CD4-positive, alpha-beta T cell treated with Interleukin-12 subunit alpha and Interleukin-12 subunit beta, for 1 hour (primary cell): ENCODE measurements around the gene CFAP99.
"Not testable (repeated sequence)": the region's sequence is repeated elsewhere in the genome, so short reads cannot be mapped to it uniquely, and the experiment has no call there.

ENCODE experiments used
- DNase-seq: peaks from one replicate; pipeline ENCODE4 v3.0.0-alpha.2; 2020

CFAP99 gene

DNA sequence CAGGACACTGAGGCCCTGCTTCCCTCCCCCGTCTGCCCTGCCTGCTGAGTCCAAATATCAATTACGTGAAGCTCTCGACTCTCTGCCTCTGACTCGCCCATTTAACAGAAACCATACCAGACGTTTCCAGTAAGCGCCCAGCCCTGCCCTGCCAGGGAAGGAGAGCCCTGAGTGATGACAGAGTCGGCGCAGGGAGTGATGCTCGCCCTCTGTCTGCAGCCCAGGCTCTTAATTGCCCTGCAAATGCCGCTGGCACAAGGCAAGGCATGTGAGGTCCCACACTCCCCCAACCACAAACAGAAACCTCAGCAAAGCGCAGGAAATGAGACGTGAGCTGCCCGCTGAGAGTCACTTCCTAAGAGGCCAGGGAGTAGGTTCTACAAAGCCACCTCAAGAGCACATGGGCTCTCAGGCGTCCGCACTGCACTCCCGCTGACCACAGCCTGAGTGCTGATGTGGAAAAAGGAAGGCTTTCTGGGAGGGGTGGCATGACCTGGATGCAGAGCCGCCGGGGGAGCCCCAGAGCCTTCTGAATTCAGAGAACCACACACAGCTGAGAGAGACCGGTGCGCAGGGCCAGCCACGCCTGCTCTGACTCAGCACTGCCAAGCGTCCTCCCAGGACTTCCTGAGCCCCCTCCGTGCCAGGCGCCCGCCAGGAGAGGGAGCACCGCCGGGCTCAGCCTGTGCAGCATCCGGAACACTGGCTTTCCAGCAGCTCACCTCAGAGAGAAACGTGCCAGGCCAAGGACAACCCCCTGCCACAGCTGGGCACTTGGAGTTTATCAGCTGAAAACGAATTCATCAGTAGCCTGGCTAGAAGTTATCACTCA lies 5.7 kb upstream of the CFAP99 start:
- DNase-seq, result peak; percentile 92

DNA sequence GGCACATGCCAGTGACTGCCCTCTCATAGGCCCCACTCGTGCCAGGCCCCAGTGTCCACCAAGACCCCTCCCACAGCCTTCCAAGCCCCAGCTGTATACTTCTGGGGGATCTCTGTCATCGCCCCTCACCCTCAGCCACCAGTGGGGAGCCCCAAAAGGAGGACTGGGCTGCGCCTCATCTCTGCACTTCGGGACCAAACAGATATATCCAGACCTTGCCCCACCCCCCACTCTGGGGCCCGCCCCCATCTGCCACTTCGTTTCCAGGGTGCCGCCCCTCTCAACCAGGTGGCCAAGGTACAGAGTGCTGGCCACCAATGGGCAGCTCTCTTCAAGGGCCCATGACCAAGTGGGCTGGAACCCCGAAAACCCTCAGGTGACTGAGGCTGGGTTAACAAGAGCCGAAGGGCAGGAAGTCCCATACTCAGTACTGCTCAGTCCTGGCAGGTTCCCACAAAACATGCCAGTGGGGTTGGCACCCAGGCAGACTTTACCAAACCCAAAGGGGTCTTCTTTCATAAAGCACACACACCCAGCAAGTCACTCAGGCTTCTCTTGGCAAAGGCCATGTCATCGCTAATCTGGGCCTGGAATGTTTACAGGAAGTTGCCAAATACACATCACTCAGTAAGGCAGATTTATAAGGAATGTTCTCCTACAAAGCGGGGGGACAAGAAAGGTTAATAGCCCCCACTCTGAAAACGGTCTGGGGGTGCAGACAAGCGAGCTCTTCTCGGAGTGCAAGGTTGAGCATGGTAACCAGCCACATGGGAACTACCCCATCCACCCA lies 4.7 kb upstream of the CFAP99 start:
- peak; percentile 48 for DNase-seq

DNA sequence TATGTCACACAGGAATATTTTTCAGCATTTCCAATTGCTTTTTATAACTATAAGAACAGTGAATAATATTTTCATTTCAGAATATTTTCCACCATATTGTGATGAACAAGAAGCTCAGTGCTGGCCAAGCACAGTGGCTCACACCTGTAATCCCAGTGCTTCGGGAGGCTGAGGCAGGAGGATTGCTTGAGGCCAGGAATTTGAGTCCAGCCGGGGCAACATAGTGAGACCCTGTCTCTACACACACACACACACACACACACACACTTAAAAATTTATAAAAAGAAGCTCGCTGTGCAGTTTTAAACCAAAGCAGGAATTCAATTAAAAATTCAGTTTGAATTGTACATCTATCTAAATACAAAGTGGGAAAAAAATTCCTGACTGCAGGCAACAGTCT lies 3.5 kb upstream of the CFAP99 start:
- no peak for DNase-seq

GRCh38 chr4:2415881-2416563 lies 2.7 kb upstream of the CFAP99 start:
- no peak for DNase-seq

DNA sequence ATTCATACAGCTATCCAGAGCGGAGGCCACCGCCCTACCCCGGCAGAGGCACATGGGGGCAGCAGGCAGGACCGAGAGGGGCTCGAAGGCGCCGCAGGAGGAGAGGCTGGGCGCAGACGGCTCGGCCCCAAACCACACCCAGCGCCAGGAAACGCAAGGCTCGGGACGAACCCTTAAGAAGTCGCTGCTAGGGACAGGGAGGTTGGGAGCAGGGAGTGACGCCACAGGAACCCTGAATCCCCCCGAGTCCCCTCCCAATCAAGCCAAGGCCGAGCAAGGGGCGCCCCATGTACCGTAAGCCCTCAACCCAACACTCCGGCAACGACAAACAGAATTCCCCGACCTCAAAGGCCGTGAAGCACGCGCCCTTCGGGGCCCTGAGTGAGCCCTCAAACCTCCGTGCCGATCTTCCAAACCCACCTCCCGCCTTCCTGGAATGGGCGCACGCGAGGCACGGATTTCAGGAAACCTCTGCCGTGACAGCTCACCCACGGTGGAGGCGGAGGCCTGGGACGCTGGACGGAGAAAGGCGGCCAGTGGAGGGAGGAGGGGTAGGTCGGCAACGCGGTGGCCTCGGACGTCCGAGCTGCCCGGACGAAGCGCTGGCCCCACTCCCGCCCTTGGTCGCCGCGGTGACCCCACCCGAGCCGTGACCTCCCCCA lies 2.1 kb upstream of the CFAP99 start:
- no peak for DNase-seq

DNA sequence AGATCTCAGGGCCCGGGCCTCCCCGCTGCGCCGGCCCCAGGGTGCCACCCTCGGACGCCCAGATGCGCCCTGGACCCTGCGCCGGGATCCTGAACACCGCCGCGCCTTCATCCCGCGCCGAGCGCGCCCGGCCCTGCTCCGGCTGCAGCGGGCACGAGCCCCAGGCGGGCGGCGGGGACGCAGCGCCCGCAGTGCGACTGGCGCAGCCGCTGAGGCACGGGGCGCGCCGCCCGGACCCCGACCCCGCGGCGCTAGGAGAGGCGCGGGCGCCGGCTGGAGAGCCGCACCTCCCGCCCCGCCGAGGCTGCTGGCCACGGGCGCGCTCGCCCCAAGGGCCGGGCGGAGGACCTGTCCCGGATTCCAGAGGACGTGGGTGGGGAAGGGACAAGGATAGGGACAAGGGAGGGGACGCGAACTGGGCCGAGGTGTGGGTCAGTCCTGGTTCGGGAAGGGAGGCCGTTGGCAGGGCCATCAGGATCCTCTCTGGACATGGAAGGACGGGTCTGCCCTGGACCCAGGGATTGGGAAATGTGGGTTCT lies 1.5 kb upstream of the CFAP99 start:
- no peak for DNase-seq

DNA sequence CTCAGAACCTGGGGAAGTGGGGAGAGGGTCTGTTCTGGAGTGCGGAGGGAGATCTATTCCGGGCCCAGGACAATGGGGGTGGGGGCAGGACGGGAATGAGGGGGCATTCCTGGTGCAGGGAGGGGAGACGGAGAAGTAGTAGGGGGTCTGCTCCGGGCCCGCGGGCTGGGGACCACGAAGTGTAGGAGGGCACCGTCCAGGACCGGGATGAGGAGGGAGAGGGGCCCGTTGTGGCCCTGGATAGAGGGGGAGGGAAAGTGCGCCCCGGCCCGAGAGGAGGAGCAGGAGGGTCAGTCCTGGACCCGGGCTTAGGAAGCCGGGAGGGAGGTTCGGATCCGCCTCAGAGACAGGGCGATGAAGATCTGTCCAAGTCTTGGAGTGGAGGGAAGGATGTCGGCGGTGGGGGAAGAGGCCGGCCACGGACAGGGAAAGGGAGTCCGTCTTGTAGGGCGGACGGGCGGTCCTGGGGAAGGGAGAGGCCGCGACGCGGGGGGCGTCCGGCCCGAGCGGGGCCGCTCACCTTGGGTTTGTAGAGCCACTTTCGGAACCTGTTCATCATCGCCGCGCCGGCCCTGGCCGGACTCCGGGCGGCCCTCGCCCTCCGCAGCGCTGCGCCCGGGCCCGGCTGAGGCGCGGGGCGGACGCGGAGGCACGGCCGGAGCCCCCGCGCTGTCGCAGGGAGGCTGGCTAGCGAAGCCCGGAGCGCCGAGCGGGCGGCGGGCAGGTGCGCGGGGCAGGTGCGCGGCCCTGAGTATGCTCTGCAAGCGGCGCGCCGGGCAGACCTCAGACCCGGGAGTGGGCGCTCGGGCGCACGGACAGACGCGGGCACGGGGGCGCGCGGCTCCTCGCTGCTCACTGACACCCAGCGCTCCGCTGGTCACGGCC lies 748 bp upstream of the CFAP99 start, which contains the start of gene ZFYVE28:
Gene ZFYVE28, minus strand, starts transcription at position 881 of the 885 bp plus-strand sequence. Its CDS starts 322 bp downstream, at position 559.
- no peak for DNase-seq

DNA sequence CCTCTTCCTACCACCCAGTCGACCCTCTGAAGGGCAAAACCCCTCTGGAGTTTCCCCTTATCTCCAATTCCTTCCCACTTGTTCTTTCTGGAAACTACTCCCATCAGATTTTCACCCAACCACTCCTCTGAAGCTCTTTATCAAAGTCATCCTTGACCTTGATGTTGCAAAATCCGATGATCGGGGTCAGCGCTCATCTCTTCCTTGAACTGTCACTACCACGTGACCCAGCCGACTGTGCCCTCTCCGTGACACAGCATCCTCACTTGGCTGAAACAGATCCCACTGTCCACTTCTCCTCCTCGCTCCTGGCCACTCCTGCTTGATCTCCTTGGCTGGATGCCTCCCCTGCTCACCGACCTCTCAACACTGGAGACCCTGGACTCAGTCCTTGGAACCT lies 1.1 kb downstream of the CFAP99 start:
- DNase-seq, result no peak

DNA sequence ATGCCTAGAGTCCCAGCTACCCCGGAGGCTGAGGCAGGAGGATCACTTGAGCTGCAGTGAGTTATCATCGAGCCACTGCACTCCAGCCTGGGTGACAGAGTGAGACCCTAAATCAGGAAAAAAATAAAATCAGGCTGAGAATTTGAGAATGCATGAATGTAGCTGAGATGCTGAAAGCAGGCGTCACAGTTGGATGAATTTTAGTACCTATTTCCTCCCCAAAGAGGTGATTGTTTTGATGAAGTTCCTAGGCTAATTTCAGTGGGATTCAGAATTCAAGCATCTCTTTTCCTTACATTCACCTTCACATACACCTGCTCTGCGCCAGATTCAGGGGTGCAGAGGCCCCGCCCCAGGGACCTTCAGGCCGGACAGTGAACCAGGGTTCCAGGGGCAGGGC lies 3.2 kb downstream of the CFAP99 start:
- DNase-seq, result no peak

- no peak for DNase-seq
Measured at GRCh38 chr4:2423066-2423465, 4.3 kb downstream of the CFAP99 start.

- DNase-seq, result no peak
Measured at GRCh38 chr4:2423695-2424094, 4.9 kb downstream of the CFAP99 start.

- DNase-seq, result no peak
Measured at GRCh38 chr4:2424581-2424980, 5.8 kb downstream of the CFAP99 start.

DNA sequence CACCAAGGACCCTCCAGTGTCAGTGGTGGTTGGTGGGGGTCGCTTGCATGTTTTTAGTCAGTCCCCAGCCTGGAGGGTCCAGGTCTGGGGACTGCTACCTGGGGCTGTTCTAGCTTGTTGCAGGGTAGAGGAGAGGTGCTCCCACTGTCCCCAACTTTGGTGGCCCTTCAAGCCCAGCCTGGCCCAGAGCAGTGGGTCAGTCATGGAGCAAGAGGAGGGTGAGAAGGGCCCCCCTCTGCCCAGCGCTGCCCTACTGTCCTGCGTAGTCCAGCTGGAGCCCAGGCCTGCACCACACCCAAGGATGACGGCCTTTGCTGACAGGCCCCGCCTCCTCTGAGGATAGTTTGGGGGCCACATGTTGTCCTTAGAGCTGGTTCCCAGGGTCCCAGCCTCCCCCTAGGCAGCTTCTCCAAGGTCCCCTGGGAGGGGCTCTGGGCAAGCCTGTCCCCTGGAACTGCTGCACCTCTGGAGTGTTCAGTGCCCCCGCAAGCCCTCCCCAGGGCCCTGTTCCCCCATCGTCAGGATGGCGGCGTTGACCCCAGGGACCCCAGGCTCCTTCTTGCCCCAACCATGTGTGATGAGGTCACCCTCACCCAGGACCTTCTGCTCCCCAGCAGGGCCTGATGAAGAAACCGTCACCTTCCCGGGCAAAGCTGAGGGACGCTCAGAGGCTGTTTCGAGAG lies 6.8 kb downstream of the CFAP99 start:
- no peak for DNase-seq

DNA sequence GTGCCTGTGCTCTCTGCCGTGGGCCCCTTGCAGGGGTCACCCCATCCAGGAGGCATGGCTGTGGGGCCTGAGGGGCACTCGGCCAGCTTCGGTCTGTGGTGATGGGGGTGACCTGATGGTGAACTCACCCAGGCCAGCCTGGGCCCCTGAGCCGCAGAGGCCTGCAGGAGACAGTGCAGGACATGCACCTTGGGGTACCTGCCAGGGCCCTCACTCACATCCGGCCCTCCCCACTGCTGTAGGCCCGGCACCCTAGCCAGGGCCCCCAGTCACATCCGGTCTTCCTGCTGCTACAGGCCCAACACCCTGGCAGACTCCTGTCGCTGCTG lies 7.3 kb downstream of the CFAP99 start:
- no peak for DNase-seq

- DNase-seq, result no peak
Measured at GRCh38 chr4:2426711-2427275, 8.0 kb downstream of the CFAP99 start.

DNA sequence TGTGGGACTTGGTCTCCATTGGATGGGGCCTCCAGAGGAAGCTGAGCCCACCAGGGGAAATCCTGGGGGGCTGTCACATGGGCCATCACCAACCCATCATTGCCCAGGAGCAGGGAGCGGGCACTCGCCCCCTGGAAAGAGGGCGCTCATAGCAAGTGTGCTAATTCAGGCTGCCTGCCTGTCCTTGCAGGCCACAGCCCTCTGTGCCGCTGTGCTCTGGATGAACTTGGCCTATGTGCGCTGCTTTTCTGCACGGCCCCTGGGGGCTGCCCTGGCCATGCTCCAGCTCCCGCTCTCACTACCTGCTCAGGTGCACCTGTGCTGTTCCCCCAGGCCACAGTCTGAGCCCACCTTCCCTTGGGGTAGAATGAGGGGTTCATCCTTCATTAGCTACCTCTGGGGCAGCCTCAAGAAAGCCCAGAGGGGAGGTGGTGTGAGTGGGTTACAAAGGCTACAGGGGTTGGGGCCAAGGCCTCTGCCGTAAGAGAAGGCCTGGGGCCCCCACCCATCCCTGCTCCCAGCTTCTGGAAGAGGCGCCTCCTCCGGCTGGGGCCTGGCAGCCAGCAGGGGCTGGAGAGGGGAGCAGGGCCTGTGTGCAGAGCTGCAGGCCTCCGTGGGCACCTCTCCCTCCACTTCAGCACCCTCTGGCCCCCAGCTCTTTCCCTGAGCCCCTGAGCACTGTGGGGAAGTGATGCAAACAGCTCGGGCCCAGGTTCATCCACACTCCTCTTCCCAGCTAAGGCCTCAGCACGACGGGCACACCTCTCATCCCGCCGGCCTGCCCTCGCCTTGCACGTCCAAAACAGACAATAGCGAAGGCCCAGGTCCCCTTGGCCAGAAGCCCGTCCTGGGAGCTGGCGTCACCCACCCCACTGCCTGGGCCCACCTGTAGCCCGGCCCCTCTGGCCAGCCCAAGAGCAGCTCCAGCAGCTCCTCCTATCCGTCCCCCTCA lies 8.9 kb downstream of the CFAP99 start:
- no peak for DNase-seq

DNA sequence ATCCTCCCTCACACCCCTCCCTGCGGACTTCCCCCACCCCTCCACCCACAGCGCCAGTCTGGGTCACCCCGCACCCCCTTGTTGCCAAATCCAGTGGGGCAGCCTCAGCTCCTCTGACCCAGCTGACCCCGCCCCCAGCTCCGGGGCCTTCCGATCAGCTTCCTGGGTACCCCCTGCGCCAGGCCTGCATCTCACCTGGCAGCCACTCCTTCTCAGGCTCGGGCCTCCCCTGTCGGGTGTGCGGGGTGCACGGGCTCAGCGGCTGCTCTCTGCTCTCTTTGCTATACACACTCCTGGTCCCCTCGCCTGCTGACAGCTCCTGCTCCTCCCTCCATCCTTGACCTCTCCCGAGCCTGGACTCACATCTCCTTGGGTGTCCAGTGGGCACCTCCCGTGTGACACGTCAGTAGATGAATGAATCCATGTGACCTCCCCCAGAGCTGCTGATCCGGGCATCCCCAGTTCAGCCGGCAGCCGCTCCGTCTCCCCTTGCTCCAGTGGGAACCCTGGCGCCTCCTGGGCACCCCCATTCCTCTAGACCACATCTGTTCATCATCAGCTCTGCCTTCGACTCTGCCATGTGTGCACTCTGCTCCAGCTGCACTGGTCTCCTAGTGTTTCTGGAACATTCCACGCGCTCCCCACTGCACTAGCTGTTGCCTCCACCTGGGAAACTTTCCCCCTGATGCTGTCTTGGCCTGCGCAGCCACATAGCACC lies 9.9 kb downstream of the CFAP99 start:
- no peak for DNase-seq

DNA sequence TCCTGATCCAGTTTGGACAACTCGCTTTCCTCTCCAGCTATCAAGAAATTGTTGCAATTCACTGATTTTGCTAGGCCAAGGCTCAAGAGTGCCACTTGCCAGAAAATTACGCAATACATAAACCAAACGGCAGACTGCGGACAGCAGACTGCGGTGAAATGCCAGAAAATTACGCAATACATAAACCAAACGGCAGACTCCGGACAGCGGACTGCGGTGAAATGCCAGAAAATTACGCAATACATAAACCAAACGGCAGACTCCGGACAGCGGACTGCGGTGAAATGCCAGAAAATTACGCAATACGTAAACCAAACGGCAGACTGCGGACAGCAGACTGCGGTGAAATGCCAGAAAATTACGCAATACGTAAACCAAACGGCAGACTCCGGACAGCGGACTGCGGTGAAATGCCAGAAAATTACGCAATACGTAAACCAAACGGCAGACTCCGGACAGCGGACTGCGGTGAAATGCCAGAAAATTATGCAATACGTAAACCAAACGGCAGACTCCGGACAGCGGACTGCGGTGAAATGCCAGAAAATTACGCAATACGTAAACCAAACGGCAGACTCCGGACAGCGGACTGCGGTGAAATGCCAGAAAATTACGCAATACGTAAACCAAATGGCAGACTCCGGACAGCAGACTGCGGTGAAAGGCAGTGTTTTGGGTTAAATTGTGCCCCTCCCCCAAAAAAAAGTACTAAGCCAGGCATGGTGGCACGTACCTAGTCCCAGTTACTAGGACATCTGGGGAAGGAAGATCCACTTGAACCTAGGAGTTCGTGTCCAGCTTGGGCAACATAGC lies 11.4 kb downstream of the CFAP99 start:
- DNase-seq, result not testable (repeated sequence)
